UCSD-AML1 (cell line): ENCODE measurements around the gene MIEF1.
A peak's percentile ranks its signal among the peaks of the same experiment; 100 is the strongest.

Source experiments
- DNase-seq: peaks from one replicate; lab custom pipeline; 2025; ENCODE audit not compliant: unreplicated experiment; lab: John Stamatoyannopoulos, UW

The MIEF1 gene

GRCh38 chr22:39556970-39557841, 55.1 kb downstream of the MIEF1 start:
- DNase-seq: no peak

- DNase-seq: no peak
These were observed 56.2 kb downstream of the MIEF1 start for GRCh38 chr22:39558254-39558727.

- DNase-seq: no peak
These were observed 56.9 kb downstream of the MIEF1 start for GRCh38 chr22:39558950-39559349.

- no peak for DNase-seq
These were observed 57.5 kb downstream of the MIEF1 start for GRCh38 chr22:39559456-39560105.

GRCh38 chr22:39560127-39560526, 58.0 kb downstream of the MIEF1 start:
- no peak for DNase-seq

GRCh38 chr22:39562839-39563489, 60.9 kb downstream of the MIEF1 start:
- no peak for DNase-seq

- DNase-seq: no peak
These were observed 61.7 kb downstream of the MIEF1 start for GRCh38 chr22:39563571-39564428.

- no peak for DNase-seq
These were observed 63.4 kb downstream of the MIEF1 start for GRCh38 chr22:39565414-39565944.

- DNase-seq: peak; percentile 29
These were observed 65.3 kb downstream of the MIEF1 start for GRCh38 chr22:39567135-39567946.
